Muscle layer of duodenum (tissue), 2 donors: ENCODE data around the gene AGPAT3.
A peak's percentile ranks its signal among the peaks of the same experiment; 100 is the strongest.
"Not testable (repeated sequence)": the region's sequence is repeated elsewhere in the genome, so short reads cannot be mapped to it uniquely, and the experiment has no call there.

Source experiments
- H3K27ac ChIP-seq: one replicate; pipeline ENCODE4 v1.7.0; 2013; ENCODE audit warnings: mild to moderate bottlenecking, low read length
- H3K27me3 ChIP-seq: one replicate; pipeline ENCODE4 v1.7.0; 2013; ENCODE audit warnings: low read depth, mild to moderate bottlenecking, control low read depth, low read length
- H3K36me3 ChIP-seq, 2 donors: one replicate each; pipeline ENCODE4 v1.7.0; 2013; ENCODE audit warnings: low read length in 2 of 2, control low read depth in 1 of 2, mild to moderate bottlenecking in 1 of 2; ENCODE audit not compliant: insufficient read depth in 2 of 2, control insufficient read depth in 1 of 2
- H3K4me1 ChIP-seq, 2 donors: one replicate each; pipeline ENCODE4 v1.7.0; 2013; ENCODE audit warnings: low read length in 2 of 2, mild to moderate bottlenecking in 2 of 2, control low read depth in 1 of 2, moderate library complexity in 1 of 2; ENCODE audit not compliant: insufficient read depth in 2 of 2, control insufficient read depth in 1 of 2
- H3K4me3 ChIP-seq, 2 donors: one replicate each; pipeline ENCODE4 v1.7.0; 2013; ENCODE audit warnings: low read length in 2 of 2, low read depth in 1 of 2, mild to moderate bottlenecking in 1 of 2
- H3K9me3 ChIP-seq, 2 donors: one replicate each; pipeline ENCODE4 v1.7.0; 2013; ENCODE audit warnings: low read length in 2 of 2, control low read depth in 1 of 2, mild to moderate bottlenecking in 1 of 2; ENCODE audit not compliant: control insufficient read depth in 1 of 2
- donor health status: healthy.

Gene AGPAT3

DNA sequence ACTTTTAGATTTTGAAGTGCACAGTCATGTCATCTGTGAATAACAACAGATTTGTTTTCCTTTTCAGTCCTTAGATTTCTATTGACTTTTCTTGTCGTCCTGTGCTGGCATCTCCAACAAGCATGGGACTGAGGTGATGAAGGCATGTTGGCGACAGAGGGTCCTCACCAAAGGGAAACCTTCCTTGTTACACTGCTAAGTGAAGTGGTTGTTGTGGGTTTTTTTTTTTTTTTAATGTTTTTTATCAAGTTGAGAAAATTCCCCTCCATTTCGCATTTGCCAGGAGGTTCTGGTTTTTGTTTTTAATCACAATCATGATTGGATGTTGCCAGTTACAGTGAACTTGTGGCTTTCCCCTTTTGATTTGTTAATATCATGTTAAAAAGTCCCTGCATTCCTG lies 24.0 kb downstream of the AGPAT3 start:
- Histone ChIP-seq H3K4me1 (peaks cover 8 to 23% of the 10 kb centered on the region in 2 donors), H3K27me3 (no peaks in the 10 kb centered on the region), H3K9me3 (no peaks in the 10 kb centered on the region), H3K27ac (no peak overlapping the region), H3K4me3 (no peak overlapping the region), H3K36me3 (peaks cover 0 to 3% of the 10 kb centered on the region in 2 donors)

DNA sequence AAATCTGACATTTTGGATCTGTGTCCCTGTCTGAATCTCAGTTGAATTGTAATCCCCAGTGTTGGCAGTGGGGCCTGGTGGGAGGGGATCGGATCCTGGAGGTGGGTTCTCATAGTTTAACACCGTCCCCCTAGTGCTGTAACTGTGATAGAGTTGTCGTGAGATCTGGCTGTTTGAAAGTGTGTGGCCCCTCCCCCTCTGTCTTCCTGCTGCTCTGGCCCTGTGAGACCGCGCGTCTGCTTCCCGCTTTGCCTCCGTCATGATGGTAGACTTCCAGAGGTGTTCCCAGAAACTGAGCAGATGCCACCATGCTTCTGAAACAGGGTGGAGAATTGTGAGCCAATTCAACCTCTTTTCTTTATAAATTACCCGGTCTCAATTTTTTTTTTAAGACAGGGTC lies 25.0 kb downstream of the AGPAT3 start:
- peaks cover 12 to 14% of the 10 kb centered on the region in 2 donors for H3K4me1 ChIP-seq
- H3K36me3 ChIP-seq: peaks cover 0 to 3% of the 10 kb centered on the region in 2 donors
- H3K4me3 ChIP-seq: no peak overlapping the region
- H3K9me3 ChIP-seq: no peaks in the 10 kb centered on the region
- H3K27me3 ChIP-seq: no peaks in the 10 kb centered on the region
- H3K27ac ChIP-seq: no peak overlapping the region

GRCh38 chr21:43892334-43892733 lies 27.3 kb downstream of the AGPAT3 start:
- H3K4me1 ChIP-seq: peaks cover 7 to 12% of the 10 kb centered on the region in 2 donors
- H3K9me3 ChIP-seq: no peaks in the 10 kb centered on the region
- no peaks in the 10 kb centered on the region for H3K27me3 ChIP-seq
- peaks cover 0 to 3% of the 10 kb centered on the region in 2 donors for H3K36me3 ChIP-seq
- no peak overlapping the region for H3K4me3 ChIP-seq
- no peak overlapping the region for H3K27ac ChIP-seq

DNA sequence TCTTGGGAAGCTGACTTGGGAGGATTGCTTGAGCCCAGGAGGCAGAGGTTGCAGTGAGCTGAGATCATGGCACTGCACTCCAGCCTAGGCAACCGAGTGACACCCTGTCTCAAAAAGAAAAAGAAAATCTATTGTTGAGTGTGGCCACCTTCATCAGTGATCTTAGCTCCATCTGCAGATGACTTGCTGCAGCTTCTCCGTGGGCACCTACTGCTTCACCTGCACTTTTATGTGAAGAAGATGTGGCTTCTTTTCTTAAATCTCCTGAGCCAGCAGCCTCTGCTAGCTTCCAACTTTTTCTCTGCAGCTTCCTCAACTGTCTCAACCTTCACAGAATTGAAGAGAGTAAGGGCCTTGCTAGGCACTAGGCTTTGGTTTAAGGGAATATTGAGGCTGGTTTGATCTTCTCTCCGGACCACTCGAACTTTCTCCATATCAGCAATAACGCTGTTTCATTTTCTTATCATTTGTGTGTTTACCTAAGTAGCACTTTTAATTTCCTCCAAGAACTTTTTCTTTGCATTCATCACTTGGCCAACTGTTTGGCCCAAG lies 28.0 kb downstream of the AGPAT3 start:
- no peak overlapping the region for H3K27ac ChIP-seq
- no peak overlapping the region for H3K4me3 ChIP-seq
- no peaks in the 10 kb centered on the region for H3K27me3 ChIP-seq
- peaks cover 0 to 3% of the 10 kb centered on the region in 2 donors for H3K36me3 ChIP-seq
- H3K4me1 ChIP-seq: peaks cover 7 to 12% of the 10 kb centered on the region in 2 donors
- no peaks in the 10 kb centered on the region for H3K9me3 ChIP-seq

DNA sequence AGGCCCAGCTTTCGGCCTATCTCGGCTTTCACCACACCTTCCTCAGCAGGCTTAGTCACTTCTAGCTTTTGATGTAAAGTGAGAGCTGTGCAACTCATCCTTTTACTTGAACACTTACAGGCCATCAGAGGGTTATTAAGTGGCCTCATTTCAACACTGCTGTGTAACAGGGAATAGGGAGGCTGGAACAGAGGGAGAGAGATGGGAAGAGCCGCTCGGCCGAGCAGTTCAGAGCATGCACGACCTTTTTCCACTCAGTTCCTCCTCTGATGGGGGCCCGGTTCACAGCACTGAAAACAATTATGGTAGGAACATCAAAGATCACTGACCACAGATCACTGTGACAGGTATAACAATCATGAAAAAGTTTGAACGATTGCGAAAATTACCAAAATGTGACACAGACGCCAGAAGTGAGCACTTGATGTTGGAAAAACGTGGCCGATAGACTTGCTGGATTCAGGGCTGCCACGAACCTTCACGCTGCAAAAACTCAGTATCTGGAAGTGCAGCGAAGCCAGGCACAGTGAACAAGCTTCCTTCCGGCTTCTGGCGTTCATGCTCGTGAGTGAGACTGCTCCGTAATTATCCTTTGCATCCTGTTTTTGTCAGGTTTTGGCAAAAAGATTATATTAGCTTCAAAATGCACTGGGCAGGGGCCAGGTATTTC lies 28.6 kb downstream of the AGPAT3 start:
- Histone ChIP-seq H3K9me3 (no peaks in the 10 kb centered on the region), H3K27me3 (no peaks in the 10 kb centered on the region), H3K4me3 (peak overlapping the region; percentile 14 to 32), H3K27ac (no peak overlapping the region), H3K4me1 (peaks cover 7 to 12% of the 10 kb centered on the region in 2 donors), H3K36me3 (peaks cover 0 to 3% of the 10 kb centered on the region in 2 donors)

GRCh38 chr21:43894206-43894577 lies 29.2 kb downstream of the AGPAT3 start:
- peaks cover 7 to 12% of the 10 kb centered on the region in 2 donors for H3K4me1 ChIP-seq
- H3K9me3 ChIP-seq: no peaks in the 10 kb centered on the region
- no peaks in the 10 kb centered on the region for H3K27me3 ChIP-seq
- H3K36me3 ChIP-seq: peaks cover 3% of the 10 kb centered on the region in 2 donors
- H3K27ac ChIP-seq: no peak overlapping the region
- H3K4me3 ChIP-seq: peak overlapping the region; percentile 7 to 32

DNA sequence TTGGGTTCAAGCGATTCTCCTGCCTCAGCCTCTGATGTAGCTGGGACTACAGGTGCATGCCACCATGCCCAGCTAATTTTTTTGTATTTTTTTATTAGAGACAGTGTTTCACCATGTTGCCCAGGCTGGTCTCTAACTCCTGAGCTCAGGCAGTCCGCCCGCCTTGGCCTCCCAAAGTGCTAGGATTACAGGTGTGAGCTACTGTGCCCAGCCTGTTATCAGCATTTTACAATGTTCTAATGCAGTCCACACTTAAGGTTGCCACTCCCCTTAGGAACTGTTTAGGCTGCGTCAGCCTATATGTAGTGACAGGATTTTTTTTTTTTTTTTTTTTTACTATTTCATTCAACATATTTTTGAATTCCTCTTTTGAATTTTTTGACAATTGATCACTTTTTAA lies 30.2 kb downstream of the AGPAT3 start:
- Histone ChIP-seq H3K27me3 (no peaks in the 10 kb centered on the region), H3K27ac (no peak overlapping the region), H3K9me3 (no peaks in the 10 kb centered on the region), H3K36me3 (peaks cover 0 to 11% of the 10 kb centered on the region in 2 donors), H3K4me3 (no peak overlapping the region), H3K4me1 (peaks cover 7 to 12% of the 10 kb centered on the region in 2 donors)

- Histone ChIP-seq H3K4me1 (peaks cover 7 to 12% of the 10 kb centered on the region in 2 donors), H3K36me3 (peaks cover 0 to 11% of the 10 kb centered on the region in 2 donors)
- not testable (repeated sequence) for H3K27me3 ChIP-seq, H3K27ac ChIP-seq, H3K4me3 ChIP-seq, H3K9me3 ChIP-seq
Observed at GRCh38 chr21:43896696-43897299, 31.8 kb downstream of the AGPAT3 start.

DNA sequence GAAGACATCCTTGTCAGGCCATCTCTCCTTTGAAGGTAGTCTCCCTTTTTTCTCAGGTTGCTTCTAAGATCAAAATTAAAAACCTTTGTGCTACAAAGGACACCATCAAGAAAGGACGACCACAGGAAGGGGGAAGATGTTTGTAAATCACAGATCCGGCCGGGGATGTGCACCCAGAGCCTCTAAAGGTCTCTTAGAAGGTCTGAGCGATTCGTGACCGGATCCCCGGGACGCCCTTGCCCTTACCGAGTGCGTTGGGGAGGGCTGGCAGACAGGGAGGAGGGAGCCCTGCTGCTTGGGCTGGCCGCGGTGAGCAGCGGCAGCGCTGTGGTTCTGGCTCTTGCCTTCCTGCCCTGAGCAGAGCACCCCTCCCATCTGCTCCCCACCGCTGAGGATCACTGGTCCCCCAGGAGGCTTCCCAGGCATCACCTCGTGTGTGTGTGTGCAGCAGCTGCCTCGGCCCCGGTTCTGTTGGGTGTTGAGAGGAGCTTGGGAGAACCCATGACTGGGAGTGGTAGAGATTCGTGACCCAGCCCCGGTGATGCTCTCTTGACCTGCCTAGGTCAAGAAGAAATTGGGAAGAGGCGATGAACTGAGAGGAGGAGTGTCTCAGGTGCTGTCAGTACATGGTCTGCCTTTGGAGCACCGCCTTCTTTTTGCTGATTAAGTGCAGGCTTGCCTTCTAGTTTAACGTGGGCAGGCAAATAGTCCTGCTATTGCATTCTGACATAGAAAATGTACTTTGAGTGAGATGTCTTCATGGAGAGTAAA lies 34.5 kb downstream of the AGPAT3 start:
- Histone ChIP-seq H3K4me1 (peaks cover 0 to 3% of the 10 kb centered on the region in 2 donors), H3K27me3 (no peaks in the 10 kb centered on the region), H3K9me3 (no peaks in the 10 kb centered on the region), H3K4me3 (no peak overlapping the region), H3K36me3 (peaks cover 0 to 16% of the 10 kb centered on the region in 2 donors), H3K27ac (no peak overlapping the region)

- H3K4me1 ChIP-seq: no peaks in the 10 kb centered on the region
- H3K9me3 ChIP-seq: no peaks in the 10 kb centered on the region
- H3K36me3 ChIP-seq: peaks cover 0 to 21% of the 10 kb centered on the region in 2 donors
- H3K27ac ChIP-seq: no peak overlapping the region
- H3K27me3 ChIP-seq: no peaks in the 10 kb centered on the region
- no peak overlapping the region for H3K4me3 ChIP-seq
Observed at GRCh38 chr21:43900078-43900385, 35.0 kb downstream of the AGPAT3 start.

- no peaks in the 10 kb centered on the region for H3K9me3 ChIP-seq
- H3K4me1 ChIP-seq: no peaks in the 10 kb centered on the region
- H3K27me3 ChIP-seq: no peaks in the 10 kb centered on the region
- no peak overlapping the region for H3K4me3 ChIP-seq
- H3K36me3 ChIP-seq: peaks cover 0 to 24% of the 10 kb centered on the region in 2 donors
- no peak overlapping the region for H3K27ac ChIP-seq
Observed at GRCh38 chr21:43900690-43901089, 35.7 kb downstream of the AGPAT3 start.
